ENCODE measurements around the gene CYTH1. TPM values are rescaled to one million over a fixed set of nuclear protein-coding genes. Genes with fewer than 3 reads are reported as not detected.
A peak's percentile ranks its signal among the peaks of the same experiment; 100 is the strongest.

CYTH1 gene
- total RNA-seq, 2 donors from 2014 or later: 23.1 to 27.4 TPM

- no peak overlapping the region for H3K4me3 ChIP-seq (ENCODE audit: low read length)
- no peaks in the 10 kb centered on the region for H3K4me1 ChIP-seq (ENCODE audit: control insufficient read depth, insufficient read depth, low read length)
- H3K27me3 ChIP-seq (ENCODE audit: control insufficient read depth, insufficient read depth, low read length, poor library complexity, severe bottlenecking): no peaks in the 10 kb centered on the region
- H3K36me3 Mint-ChIP-seq (ENCODE audit: low read depth): peaks cover 22% of the 10 kb centered on the region
- no peaks in the 10 kb centered on the region for H3K9me3 ChIP-seq (ENCODE audit: control insufficient read depth, low read length)
- H3K4me1 Mint-ChIP-seq: no peaks in the 10 kb centered on the region
- 90 to 94% methylated on average over 2 to 3 of the region's 3 CpGs for WGBS, 2 experiments (ENCODE audit: insufficient coverage in 1 of 2, insufficient read length in 1 of 2)
- H3K36me3 ChIP-seq (ENCODE audit: control insufficient read depth, insufficient read depth, low read length): peaks cover 43% of the 10 kb centered on the region
- no peak overlapping the region for H3K27ac Mint-ChIP-seq
- DNase-seq: peak; percentile 26
- no peak overlapping the region for H3K9ac ChIP-seq (ENCODE audit: extremely low read depth, low read length, poor library complexity, severe bottlenecking)
- H3K27me3 Mint-ChIP-seq (ENCODE audit: insufficient read depth): no peaks in the 10 kb centered on the region
- H3K27ac ChIP-seq (ENCODE audit: low read depth, low read length): no peak overlapping the region
- TF ChIP-seq CTCF (conservative IDR thresholded peaks at IDR 0.05): no peak
- H3K9me3 Mint-ChIP-seq: no peaks in the 10 kb centered on the region
- H3K4me3 Mint-ChIP-seq: no peak overlapping the region
These were observed 77.5 kb downstream of the CYTH1 start for GRCh38 chr17:78704594-78704993.

- no peak overlapping the region for H3K27ac Mint-ChIP-seq
- H3K27me3 Mint-ChIP-seq (ENCODE audit: insufficient read depth): no peaks in the 10 kb centered on the region
- TF ChIP-seq CTCF (conservative IDR thresholded peaks at IDR 0.05): no peak
- Histone ChIP-seq H3K4me3 (ENCODE audit: low read length) (no peak overlapping the region), H3K9me3 (ENCODE audit: control insufficient read depth, low read length) (no peaks in the 10 kb centered on the region), H3K4me1 (ENCODE audit: control insufficient read depth, insufficient read depth, low read length) (no peaks in the 10 kb centered on the region), H3K27me3 (ENCODE audit: control insufficient read depth, insufficient read depth, low read length, poor library complexity, severe bottlenecking) (no peaks in the 10 kb centered on the region), H3K36me3 (ENCODE audit: control insufficient read depth, insufficient read depth, low read length) (peaks cover 74% of the 10 kb centered on the region), H3K27ac (ENCODE audit: low read depth, low read length) (no peak overlapping the region), H3K9ac (ENCODE audit: extremely low read depth, low read length, poor library complexity, severe bottlenecking) (no peak overlapping the region)
- 96 to 98% methylated on average over 21 to 25 of the region's 25 CpGs for WGBS, 2 experiments (ENCODE audit: insufficient coverage in 1 of 2, insufficient read length in 1 of 2)
- no peaks in the 10 kb centered on the region for H3K9me3 Mint-ChIP-seq
- peaks cover 33% of the 10 kb centered on the region for H3K36me3 Mint-ChIP-seq (ENCODE audit: low read depth)
- no peak overlapping the region for H3K4me3 Mint-ChIP-seq
- DNase-seq: peak; percentile 36
- no peaks in the 10 kb centered on the region for H3K4me1 Mint-ChIP-seq
These were observed 84.3 kb downstream of the CYTH1 start for GRCh38 chr17:78697554-78698343.

GRCh38 chr17:78697122-78697521 is 85.0 kb downstream of the CYTH1 start:
- no peak for DNase-seq
- Mint-ChIP-seq H3K27me3 (ENCODE audit: insufficient read depth) (no peaks in the 10 kb centered on the region), H3K36me3 (ENCODE audit: low read depth) (peaks cover 32% of the 10 kb centered on the region), H3K27ac (no peak overlapping the region), H3K9me3 (no peaks in the 10 kb centered on the region), H3K4me1 (no peaks in the 10 kb centered on the region), H3K4me3 (no peak overlapping the region)
- Histone ChIP-seq H3K9me3 (ENCODE audit: control insufficient read depth, low read length) (no peaks in the 10 kb centered on the region), H3K4me1 (ENCODE audit: control insufficient read depth, insufficient read depth, low read length) (no peaks in the 10 kb centered on the region), H3K9ac (ENCODE audit: extremely low read depth, low read length, poor library complexity, severe bottlenecking) (no peak overlapping the region), H3K27ac (ENCODE audit: low read depth, low read length) (no peak overlapping the region), H3K4me3 (ENCODE audit: low read length) (no peak overlapping the region), H3K36me3 (ENCODE audit: control insufficient read depth, insufficient read depth, low read length) (peaks cover 72% of the 10 kb centered on the region), H3K27me3 (ENCODE audit: control insufficient read depth, insufficient read depth, low read length, poor library complexity, severe bottlenecking) (no peaks in the 10 kb centered on the region)
- WGBS, 2 experiments (ENCODE audit: insufficient coverage in 1 of 2, insufficient read length in 1 of 2): 87% methylated on average over 1 of the region's 2 CpGs; no CpG with 5 or more reads in 1 of the 2 experiments
- no peak for TF ChIP-seq CTCF (conservative IDR thresholded peaks at IDR 0.05)

All from endodermal cell (in vitro differentiated cells).